SU-DHL-6 (cell line): Measurements from ENCODE around the gene RESP18.

ENCODE experiments used
- EZH2phosphoT487 ChIP-seq: fragments of 200-600 bp; sonication (generic), shearing (Covaris generic); conservative IDR thresholded peaks from 2 replicates; pipeline ENCODE4 v1.6.1; 2018; ENCODE audit warnings: mild to moderate bottlenecking, antibody characterized with exemption, low read length, moderate library complexity, mixed read lengths
- TF ChIP-seq, protein P1 (sequence below): fragments of 200-600 bp; sonication (generic); IDR thresholded peaks from one replicate; pipeline ENCODE4 v1.5.1; 2017; ENCODE audit warnings: antibody characterized with exemption, mild to moderate bottlenecking, low read length, moderate library complexity; ENCODE audit not compliant: insufficient read depth, poor library complexity, severe bottlenecking

DNA sequence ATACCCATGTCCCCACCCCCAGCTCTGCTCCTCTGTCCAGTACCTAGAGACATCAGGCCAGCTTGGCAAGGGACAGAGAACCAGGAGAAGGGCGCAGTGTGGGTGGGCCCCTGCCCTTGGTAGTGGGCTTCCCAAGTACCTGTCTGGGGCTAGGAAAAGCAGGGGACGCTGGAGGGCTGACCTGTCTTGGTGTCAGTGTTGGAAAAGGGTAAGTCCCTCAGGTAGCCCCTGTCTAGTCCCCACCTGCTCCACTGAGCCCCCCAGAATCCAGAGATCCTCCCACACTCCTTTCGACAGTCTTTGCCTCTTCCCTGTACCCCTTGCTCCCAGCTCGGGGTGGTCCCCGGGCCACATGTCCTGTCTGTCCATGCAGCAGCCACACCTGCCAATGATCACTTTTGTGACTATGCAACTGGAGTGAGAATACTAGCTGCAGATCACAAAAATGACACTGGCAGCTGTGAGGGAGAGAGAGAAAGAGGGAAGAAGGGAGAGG, 38.8 kb downstream of the RESP18 start:
- TF ChIP-seq, protein P1, sequence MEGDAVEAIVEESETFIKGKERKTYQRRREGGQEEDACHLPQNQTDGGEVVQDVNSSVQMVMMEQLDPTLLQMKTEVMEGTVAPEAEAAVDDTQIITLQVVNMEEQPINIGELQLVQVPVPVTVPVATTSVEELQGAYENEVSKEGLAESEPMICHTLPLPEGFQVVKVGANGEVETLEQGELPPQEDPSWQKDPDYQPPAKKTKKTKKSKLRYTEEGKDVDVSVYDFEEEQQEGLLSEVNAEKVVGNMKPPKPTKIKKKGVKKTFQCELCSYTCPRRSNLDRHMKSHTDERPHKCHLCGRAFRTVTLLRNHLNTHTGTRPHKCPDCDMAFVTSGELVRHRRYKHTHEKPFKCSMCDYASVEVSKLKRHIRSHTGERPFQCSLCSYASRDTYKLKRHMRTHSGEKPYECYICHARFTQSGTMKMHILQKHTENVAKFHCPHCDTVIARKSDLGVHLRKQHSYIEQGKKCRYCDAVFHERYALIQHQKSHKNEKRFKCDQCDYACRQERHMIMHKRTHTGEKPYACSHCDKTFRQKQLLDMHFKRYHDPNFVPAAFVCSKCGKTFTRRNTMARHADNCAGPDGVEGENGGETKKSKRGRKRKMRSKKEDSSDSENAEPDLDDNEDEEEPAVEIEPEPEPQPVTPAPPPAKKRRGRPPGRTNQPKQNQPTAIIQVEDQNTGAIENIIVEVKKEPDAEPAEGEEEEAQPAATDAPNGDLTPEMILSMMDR, result no peak
- TF ChIP-seq EZH2phosphoT487, result no peak
